Esophagus mucosa (tissue), 1 donor: ENCODE data around the gene STRIP2. TPM values are rescaled to one million over a fixed set of nuclear protein-coding genes. Genes with fewer than 3 reads are reported as not detected.
A peak's percentile ranks its signal among the peaks of the same experiment; 100 is the strongest.
"Not testable (repeated sequence)": the region's sequence is repeated elsewhere in the genome, so short reads cannot be mapped to it uniquely, and the experiment has no call there.

ENCODE experiments used
- ATAC-seq: fragments of 200-7000 bp; cut with Tn5 transposase; one replicate; pipeline ENCODE4 v1.9.1; 2020
- total RNA-seq: library from RNA; stranded (reverse); gene quantifications from one replicate; pipeline ENCODE4 v1.2.4, GENCODE V29; 2023
- donor health status: DM: yes; HTN: yes; CAD: no.

The STRIP2 gene, protein sequence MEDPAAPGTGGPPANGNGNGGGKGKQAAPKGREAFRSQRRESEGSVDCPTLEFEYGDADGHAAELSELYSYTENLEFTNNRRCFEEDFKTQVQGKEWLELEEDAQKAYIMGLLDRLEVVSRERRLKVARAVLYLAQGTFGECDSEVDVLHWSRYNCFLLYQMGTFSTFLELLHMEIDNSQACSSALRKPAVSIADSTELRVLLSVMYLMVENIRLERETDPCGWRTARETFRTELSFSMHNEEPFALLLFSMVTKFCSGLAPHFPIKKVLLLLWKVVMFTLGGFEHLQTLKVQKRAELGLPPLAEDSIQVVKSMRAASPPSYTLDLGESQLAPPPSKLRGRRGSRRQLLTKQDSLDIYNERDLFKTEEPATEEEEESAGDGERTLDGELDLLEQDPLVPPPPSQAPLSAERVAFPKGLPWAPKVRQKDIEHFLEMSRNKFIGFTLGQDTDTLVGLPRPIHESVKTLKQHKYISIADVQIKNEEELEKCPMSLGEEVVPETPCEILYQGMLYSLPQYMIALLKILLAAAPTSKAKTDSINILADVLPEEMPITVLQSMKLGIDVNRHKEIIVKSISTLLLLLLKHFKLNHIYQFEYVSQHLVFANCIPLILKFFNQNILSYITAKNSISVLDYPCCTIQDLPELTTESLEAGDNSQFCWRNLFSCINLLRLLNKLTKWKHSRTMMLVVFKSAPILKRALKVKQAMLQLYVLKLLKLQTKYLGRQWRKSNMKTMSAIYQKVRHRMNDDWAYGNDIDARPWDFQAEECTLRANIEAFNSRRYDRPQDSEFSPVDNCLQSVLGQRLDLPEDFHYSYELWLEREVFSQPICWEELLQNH
- 3.4 TPM for total RNA-seq

DNA sequence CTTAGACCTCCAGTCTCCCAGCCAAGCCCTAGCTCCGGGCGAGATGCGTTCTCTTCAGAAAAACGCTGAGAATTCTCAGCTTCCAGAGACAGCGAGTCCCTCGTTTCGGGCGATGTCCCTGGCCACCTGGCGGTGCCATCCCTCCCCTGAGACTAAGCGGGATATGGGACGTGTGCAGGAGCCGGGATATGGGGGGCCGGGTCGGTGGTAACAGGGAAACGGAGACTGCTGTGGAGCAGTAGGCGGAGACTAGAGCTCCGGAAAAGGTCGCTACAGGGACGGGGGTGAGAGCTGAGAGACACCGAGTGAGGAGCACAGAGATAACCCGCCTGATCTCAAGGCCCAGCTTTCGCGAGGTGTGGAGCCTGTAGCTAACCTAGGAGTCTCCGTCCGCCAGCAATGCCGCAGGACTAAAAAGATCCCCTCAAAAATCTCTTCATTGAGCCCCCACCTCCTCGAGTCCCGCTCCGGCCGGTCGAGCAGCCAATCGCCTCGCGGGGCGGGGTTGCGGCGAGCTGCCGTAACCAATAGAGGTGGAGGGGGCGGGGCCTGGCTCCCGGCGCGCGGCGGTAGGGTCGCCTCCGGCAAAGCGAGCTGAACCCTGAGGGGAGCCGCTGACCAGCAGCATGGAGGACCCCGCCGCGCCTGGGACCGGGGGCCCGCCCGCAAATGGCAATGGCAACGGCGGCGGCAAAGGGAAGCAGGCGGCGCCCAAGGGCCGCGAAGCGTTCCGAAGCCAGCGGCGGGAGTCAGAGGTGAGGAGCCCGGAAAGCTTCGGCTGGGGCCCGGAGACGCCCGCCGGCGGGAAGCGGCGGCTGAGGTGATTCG lies at the start of gene STRIP2:
STRIP2 (plus strand) TSS at position 586 of the 828 bp plus-strand sequence; CDS start at position 627, 41 bp downstream.
- ATAC-seq, result peak; percentile 91

- no peak for ATAC-seq
These were observed 49.1 kb upstream of the STRIP2 start for GRCh38 chr7:129385116-129385515.

DNA sequence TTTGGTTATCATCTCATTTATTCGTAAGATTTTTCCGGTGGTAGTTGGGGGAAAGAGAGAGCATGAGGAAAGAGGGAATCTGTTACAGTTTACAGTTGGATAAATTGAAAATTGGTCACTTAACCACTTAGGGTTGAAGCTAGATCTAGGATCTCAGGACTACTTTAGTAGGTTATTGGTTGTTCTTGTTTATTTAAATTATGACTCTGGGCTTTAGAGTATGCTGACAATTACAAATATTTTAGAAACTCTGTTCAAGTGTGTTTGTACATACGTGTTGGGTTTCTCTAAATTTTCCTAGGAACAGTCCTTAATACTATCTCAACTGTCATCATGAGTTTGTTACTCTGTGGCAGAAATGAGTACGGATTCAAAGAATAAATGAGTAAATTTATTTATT lies 48.6 kb upstream of the STRIP2 start:
- ATAC-seq, result no peak

DNA sequence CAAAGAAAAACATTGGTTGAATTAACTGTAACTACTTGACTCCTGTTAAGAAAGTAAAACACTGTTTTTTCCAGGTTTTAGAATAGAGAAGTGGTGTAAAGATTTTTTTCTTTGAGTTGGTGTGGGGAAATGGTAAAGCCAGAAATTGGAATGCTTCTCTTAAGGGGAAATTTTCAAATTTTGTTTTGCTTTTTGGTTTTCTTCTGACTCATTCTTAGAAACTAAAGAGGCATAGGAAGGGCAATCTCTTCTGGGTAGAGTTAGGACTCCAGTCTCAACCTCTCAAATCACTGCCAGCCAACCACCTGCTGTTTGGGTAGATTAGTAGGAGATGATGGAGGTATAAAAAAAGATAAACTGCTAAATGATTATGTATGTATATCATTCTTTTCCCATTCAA lies 47.7 kb upstream of the STRIP2 start:
- ATAC-seq, result no peak

- ATAC-seq, result no peak
These were observed 46.7 kb upstream of the STRIP2 start for GRCh38 chr7:129387537-129387936.

DNA sequence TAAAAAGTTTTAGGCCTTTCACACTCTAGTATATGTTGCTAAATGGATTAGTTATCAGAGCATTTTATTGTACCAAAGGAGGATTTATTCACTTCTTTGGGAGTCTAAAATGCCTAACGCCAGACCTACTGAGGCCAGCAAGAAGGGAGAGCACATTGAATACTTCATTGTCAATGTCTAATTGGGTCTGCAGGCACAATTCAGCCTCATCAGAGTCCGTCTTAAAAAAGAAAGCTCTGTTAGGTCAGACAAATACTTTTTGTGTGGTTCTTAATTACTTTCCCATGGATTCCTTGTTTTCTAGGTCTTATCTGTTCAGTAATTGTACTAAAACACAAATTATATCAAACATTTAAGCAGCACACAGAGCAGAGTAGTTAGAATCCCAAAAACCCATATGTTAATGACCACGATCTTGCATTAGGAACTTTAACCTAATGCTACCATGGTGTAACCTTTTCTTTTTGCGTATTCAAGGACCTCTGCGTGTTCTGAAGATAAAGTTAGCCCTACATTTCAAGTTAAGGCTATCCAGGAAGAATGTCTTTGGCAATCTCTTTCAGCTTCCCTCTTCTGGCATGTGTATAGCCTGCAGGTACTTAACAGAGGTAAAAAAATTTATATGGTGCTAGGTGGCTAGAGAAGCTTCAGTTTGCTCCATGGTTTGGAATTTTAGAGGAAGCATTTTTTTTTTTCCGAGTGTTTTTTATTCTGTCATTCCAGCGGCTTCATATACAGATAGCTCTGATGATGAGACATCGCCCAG lies 45.7 kb upstream of the STRIP2 start:
- no peak for ATAC-seq

DNA sequence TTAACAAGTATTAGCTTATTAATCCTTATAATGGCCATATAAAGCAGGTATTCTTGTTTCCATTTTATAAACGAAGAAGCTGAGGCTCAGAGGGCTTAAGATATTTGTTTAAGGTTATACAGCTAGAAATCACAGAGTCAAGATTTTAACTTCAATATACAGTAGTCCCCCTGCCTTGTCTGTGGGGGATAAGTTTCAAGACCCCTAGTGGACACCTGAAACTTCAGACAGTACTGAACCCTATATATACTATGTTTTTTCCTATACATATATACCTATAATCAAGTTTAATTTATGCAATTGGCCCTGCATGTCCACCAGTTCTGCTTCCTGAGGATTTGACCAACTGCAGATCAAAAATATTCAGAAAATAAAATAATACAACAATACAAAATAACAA lies 44.4 kb upstream of the STRIP2 start:
- no peak for ATAC-seq

DNA sequence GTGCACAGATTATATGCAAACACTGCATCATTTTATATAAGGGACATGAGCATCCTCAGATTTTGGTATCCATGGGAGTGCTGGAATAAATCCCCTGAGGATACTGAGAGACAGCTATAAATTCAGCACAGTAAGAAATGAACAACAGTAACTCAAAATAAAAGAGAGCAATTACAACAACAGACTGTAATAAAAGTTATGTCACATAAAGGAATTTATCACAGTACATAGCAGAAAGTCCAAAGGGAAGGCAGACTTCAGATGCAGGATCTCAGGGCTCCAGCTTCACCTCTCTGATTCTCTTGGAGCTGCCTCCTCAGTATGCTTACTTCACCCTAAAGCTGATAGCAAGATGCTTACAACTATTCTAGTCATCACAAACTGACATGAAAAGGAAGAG lies 43.9 kb upstream of the STRIP2 start:
- ATAC-seq, result no peak

DNA sequence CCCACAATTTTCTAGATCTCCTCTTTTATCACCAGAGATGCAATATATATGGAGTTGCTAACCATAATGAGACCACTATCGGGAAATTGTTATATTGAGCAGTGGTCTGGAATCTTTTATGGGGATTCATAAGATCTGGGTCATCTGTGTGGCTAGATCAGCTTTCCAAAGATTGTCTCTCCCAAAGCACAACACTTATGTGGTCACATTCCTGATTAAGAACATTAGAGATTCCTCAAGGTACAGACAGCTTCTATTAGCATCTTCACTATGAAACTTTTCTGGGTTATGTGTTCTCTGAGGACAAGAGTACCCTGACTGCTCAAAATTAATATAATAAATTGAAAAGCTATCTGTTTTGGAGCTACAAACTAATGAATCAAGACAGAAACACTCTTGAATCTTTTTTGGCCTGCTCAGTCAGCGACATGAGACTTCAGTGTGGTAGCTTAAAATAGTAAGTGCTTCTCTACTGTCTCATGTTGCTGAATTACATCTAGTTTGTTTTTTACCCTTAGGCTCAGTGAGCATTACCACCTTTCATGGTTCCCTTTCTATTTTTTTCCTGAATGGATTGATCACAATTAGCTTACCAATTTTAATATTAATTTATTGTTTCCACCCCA lies 42.6 kb upstream of the STRIP2 start:
- no peak for ATAC-seq

DNA sequence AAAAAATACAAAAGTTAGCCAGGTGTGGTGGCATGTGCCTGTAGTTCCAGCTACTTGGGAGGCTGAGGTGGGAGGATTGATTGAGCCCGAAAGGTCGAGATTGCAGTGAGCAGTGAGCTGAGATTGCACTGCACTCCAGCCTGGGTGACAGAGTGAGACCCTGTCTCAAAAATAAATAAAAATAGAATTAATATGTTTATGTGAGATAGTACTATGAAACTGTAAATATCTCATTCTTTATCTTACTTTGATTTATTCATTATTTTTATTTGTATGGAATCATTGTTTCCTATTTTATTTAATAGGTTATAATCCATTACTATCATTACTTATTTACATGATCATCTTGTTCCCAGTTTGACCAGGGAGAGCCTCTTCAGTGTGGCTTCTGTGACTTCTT lies 41.0 kb upstream of the STRIP2 start:
- ATAC-seq, result no peak

GRCh38 chr7:129394101-129394500 lies 40.1 kb upstream of the STRIP2 start:
- ATAC-seq, result no peak

GRCh38 chr7:129394982-129395914 lies 39.0 kb upstream of the STRIP2 start:
- ATAC-seq, result no peak

GRCh38 chr7:129401228-129401966 lies 32.8 kb upstream of the STRIP2 start:
- peak; percentile 69 for ATAC-seq

DNA sequence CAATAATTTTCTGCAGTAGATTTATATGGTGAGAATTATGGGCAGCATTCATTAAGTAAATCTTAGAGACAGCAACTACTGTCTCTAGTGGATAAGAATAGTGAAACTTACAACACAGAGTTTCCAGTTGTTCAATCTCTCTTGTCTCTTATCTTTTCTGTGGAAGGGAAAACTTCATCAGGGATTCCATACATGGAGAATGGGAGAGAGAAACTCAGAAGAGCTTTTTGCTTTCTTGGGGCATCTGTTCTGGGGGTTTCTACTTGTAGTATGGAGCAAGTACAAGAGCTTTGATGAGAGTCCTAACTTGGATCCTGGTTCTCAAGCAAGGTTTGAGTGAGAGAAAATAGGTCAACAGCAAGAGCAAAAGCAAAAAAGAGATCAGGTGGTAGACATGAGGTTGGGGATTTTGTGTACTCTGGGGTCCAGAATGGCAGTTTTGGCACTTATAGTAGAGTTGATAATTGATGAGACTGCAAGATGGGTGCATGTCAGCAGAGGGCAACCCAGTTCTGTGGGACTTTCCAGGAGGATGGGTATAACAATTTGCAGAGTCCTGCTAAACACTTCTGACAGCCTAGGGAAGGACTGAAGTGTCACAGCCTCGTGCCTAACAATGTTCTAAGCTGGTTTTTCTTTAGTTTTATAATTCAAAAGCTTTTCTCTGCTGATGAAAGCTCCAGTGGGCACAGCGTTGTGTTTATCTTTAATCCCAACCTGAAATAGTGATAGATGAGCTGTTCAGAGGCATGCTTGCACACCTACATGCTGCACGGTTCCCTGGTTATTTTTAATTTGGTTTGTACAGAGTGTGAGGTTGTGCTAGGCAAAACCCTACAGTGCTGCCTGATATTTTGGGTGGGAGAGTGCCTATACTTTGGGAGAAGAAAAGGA lies 32.0 kb upstream of the STRIP2 start:
- ATAC-seq, result no peak

- ATAC-seq, result no peak
These were observed 28.7 kb upstream of the STRIP2 start for GRCh38 chr7:129405527-129405926.

GRCh38 chr7:129410238-129410637 lies 24.0 kb upstream of the STRIP2 start:
- ATAC-seq, result not testable (repeated sequence)

DNA sequence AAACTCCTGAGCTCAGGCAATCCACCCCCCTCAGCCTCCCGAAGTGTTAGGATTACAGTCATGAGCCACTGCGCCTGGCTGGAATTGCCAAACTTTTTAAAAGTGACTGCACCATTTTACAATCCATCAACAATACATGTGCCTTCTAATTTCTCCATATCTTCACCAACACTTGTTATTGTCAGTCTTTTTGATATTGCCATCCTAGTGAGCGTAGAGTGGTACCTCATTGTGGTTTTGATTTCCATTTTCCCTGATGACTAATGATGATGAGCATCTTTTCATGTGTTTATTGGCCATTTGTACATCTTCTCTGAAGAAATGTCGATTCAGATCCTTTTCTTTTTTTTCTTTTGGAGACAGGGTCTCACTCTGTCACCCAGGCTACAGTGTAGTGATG lies 21.7 kb upstream of the STRIP2 start:
- no peak for ATAC-seq

DNA sequence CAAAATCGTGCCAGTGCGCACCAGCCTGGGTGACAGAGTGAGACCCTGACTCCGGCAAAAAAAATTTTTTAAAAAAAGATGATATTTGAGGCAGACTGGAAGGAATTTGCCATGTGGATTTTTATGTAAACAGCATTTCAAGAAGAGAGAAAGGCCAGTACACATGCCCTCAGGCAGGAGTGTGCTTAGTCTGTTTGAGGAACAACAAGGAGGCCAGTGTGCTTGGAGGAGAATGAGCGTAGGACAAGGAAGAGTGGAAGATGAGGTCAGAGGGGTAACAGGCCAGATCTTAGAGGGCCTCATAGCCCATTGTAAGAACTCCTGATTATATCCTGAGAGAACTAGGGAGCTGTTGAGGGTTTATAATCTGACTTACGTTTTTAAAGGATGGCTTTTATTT lies 17.2 kb upstream of the STRIP2 start:
- no peak for ATAC-seq
